ENCODE data around the gene NDUFA13.

Gene NDUFA13

DNA sequence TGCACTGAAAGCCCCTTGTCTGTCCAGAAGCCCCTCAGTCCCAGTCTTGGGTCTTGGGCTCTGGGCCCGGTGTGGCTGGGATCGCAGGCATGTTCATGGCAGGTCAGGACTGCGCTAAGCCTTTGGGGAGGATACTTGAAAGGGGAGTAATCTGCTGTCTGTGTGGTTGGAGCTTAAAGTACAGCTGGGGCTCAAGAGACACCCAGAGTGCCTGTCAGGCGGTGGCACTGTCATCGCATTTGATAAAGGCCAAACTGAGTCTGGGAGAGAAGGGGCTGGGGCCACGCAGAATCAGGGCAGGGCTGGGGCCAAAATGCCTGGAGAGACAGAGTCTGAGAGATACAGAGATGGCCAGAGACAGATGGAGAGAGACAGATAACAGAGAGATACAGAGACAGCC lies 17.8 kb downstream of the NDUFA13 start:
- no peak for DNase-seq (ENCODE audit: low spot score)

GRCh38 chr19:19534556-19535265 lies 18.7 kb downstream of the NDUFA13 start:
- DNase-seq (ENCODE audit: low spot score): no peak

GRCh38 chr19:19535311-19536191 lies 19.5 kb downstream of the NDUFA13 start:
- no peak for DNase-seq (ENCODE audit: low spot score)

DNA sequence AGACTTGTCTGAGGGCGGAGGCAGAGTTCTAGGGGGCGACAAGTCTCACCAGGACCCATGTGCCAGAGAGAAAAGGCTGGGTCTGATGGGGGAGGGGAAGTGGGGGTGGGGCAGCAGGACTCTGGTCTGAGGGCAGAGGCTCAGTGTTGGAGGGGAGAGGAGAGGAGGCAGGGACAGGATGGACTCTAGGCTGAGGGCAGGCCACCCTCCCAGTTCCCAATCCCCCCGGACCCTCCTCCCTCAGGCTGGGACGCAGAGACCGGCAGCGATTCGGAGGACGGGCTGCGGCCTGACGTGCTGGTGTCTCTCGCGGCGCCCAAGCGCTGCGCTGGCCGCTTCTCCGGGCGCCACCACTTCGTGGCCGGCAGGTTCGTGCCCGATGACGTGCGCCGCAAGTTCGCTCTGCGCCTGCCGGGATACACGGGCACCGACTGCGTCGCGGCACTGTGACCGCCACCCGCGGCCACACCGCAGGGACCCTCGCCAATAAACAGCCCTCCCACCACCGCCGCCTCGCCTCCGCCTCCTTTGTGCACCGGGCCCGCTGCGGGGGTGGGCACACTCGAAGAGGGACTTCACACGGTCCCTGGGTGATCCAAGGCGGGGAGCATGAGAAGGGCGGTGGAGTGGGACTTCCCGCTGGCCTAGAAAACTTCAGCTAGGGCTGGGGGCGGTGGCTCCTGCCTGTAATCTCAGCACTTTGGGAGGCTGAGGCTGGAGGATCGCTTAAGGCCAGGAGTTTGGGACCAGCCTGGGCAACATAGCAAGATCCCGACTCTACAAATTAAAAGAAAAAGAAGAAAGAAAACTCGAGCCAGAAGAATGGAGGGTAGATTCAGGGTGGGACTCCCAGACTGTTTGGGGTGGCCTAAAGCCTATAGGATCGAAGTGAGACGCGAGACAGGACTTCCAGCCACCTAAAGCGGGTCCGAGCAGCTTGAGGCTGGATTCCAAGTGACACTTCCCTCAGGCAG lies 21.3 kb downstream of the NDUFA13 start:
- DNase-seq (ENCODE audit: low spot score): no peak

GRCh38 chr19:19538061-19538784 lies 22.2 kb downstream of the NDUFA13 start, which contains the start of gene CILP2:
TSS of gene CILP2 (plus strand) at chr19:19538265. CDS start at chr19:19538350, 85 bp downstream.
- DNase-seq (ENCODE audit: low spot score): peak; percentile 92

- no peak for DNase-seq (ENCODE audit: low spot score)
Observed at GRCh38 chr19:19538785-19539166, 22.8 kb downstream of the NDUFA13 start.

GRCh38 chr19:19539698-19540063 lies 23.7 kb downstream of the NDUFA13 start:
- no peak for DNase-seq (ENCODE audit: low spot score)

DNA sequence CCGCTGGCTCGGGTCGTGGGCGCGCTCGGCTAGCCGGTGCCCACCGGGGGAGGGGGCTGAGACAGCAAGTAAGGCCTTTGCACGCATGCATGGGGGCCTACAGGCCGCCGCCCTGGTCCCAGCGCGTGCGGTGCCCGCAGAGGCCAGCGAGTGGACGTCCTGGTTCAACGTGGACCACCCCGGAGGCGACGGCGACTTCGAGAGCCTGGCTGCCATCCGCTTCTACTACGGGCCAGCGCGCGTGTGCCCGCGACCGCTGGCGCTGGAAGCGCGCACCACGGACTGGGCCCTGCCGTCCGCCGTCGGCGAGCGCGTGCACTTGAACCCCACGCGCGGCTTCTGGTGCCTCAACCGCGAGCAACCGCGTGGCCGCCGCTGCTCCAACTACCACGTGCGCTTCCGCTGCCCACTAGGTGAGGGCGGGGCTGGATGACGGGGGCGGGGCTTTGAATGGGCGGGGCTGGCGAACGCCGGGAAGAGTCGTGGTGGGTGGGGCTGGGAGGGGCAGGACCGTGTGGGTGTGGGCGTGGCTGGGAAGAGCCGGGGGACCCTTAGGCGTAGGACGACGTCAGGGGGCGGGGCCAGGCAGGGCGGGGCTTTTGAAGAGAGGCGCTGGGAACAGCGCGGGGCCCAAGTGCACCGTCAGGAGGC lies 24.2 kb downstream of the NDUFA13 start:
- peak; percentile 92 for DNase-seq (ENCODE audit: low spot score)

- DNase-seq (ENCODE audit: low spot score): peak; percentile 93
Observed at GRCh38 chr19:19540715-19541515, 24.9 kb downstream of the NDUFA13 start.

- no peak for DNase-seq (ENCODE audit: low spot score)
Observed at GRCh38 chr19:19541616-19542015, 25.6 kb downstream of the NDUFA13 start.

DNA sequence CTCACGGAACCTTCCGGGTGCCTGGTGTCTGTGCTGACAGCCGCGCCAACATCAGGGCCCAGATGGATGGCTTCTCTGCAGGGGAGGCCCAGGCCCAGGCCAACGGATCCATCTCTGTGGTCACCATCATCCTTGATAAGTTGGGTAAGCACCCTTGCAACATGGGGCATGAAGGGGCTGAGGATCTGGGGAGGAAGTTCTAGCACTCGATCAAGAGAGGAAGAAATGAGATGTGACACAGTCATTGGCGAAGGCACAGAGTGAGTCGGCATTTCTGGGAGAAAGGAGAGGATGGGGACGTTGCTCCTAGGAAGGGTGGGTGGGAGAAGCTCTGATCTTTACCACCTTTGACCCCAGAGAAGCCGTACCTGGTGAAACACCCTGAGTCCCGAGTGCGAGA lies 26.5 kb downstream of the NDUFA13 start:
- DNase-seq (ENCODE audit: low spot score): no peak

DNA sequence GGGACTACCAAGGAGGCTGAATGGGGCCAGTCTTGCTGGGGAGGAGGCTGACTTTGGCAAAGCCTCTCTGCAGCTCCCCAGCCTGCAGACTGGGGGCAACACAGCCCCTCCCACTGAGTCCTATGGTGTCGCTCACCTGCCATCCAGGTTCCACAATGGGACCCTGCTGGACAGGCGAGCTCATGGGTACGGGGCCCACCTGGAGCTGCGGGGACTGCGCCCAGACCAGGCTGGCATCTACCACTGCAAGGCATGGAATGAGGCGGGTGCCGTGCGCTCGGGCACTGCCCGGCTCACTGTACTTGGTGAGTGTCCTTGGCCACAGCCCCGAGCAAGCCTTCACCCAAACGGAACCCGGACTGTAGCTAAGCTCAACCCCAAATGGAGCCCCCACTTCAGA lies 27.1 kb downstream of the NDUFA13 start:
- no peak for DNase-seq (ENCODE audit: low spot score)

- DNase-seq (ENCODE audit: low spot score): no peak
Observed at GRCh38 chr19:19543640-19544039, 27.6 kb downstream of the NDUFA13 start.

GRCh38 chr19:19544257-19544953 lies 28.4 kb downstream of the NDUFA13 start:
- no peak for DNase-seq (ENCODE audit: low spot score)

DNA sequence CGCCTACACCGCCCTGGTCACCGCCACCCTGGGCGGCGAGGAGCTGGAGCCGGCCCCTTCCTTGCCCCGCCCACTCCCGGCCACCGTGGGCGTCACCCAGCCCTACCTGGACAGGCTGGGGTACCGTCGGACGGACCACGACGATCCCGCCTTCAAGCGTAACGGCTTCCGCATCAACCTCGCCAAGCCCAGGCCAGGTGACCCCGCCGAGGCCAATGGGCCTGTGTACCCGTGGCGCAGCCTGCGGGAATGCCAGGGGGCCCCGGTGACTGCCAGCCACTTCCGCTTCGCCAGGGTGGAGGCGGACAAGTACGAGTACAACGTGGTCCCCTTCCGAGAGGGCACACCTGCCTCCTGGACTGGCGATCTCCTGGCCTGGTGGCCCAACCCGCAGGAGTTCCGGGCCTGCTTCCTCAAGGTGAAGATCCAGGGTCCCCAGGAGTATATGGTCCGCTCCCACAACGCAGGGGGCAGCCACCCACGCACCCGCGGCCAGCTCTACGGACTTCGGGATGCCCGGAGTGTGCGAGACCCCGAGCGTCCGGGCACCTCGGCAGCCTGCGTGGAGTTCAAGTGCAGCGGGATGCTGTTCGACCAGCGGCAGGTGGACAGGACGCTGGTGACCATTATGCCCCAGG lies 29.0 kb downstream of the NDUFA13 start:
- DNase-seq (ENCODE audit: low spot score): no peak

- DNase-seq (ENCODE audit: low spot score): no peak
Observed at GRCh38 chr19:19545707-19546106, 29.7 kb downstream of the NDUFA13 start.

DNA sequence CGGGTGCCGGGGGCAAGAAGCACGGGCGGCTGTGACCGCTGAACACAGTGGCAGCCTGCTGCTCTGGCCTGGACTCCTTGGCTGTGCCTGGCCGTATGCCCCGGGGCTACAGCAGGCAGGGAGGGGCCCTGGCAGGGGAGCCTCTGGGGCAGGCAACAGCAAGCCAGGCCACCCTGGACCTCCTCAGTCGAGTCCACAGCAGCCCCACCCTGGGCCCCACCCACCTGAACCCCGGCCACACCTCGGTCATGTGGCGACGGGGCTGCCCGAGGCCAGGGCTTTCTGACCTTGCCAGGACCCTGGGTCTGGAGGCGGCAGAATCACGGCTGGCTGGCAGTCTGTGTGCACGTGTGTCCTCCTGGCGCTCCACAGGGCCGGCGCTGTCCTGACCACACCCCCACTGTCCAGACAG lies 30.7 kb downstream of the NDUFA13 start:
- DNase-seq (ENCODE audit: low spot score): no peak

GRCh38 chr19:19547674-19548336 lies 31.8 kb downstream of the NDUFA13 start:
- DNase-seq (ENCODE audit: low spot score): no peak

Data from iPS-NIHi11 (cell line).